ENCODE results near the gene TMEM63B.

The TMEM63B gene

DNA sequence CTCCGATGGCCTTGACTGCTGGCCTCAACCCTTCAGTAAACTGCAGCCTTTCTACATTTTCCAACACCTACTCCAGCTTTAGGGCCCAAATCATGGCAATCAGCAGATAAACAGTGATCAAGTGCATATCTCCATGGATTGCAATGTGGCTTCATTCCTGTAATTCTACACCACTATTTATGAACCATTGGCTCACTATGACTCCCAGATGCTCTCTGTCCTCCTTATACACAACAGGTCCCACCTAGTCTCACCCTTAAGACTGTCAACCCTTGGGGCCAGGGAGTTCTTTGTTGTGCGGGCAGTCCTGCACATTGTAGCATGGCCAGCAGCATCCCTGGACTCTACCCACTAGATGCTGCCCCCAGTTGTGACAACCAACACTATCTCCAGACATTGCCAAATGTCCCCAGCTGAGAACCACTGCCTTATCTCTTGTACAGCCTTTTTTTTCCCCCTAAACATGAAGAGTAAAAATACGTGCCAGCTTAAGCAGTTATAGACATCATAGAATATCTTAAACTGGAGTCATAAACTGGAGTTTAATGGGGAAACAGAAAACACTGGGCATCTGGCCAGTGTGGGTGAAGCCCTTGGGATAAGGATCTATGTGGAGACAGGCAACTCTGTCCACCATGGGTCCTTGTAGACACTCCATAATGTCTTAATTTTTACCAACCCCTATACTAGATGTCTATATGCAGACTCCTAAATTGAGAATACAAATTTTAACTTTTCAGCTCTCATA lies 21.2 kb upstream of the TMEM63B start:
- peaks cover 85% of the 10 kb centered on the region for H3K36me3 ChIP-seq
- DNase-seq: no peak
- TF ChIP-seq, protein P1, sequence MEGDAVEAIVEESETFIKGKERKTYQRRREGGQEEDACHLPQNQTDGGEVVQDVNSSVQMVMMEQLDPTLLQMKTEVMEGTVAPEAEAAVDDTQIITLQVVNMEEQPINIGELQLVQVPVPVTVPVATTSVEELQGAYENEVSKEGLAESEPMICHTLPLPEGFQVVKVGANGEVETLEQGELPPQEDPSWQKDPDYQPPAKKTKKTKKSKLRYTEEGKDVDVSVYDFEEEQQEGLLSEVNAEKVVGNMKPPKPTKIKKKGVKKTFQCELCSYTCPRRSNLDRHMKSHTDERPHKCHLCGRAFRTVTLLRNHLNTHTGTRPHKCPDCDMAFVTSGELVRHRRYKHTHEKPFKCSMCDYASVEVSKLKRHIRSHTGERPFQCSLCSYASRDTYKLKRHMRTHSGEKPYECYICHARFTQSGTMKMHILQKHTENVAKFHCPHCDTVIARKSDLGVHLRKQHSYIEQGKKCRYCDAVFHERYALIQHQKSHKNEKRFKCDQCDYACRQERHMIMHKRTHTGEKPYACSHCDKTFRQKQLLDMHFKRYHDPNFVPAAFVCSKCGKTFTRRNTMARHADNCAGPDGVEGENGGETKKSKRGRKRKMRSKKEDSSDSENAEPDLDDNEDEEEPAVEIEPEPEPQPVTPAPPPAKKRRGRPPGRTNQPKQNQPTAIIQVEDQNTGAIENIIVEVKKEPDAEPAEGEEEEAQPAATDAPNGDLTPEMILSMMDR (IDR thresholded peaks at IDR 0.05; ENCODE audit: low read depth, low read length): no peak

DNA sequence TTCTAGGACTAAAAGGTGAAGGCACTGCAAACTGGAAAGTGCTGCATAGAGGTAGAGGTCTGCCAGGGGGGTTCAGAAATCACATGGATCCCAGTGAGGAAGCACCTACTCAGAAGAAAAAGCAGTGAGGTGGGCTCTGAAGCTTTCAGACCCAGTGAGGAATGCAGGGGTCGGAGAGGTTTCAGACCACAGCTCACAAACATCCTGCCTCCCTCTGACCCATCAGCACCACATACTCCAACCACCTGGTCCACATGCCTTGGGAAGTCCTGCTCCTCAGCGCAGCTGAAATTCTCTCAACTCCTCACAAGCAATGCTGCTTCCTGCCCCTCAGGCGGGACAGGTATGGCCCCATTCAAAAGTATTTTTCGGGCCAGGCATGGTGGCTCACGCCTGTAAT lies 20.3 kb upstream of the TMEM63B start:
- H3K36me3 ChIP-seq: peaks cover 94% of the 10 kb centered on the region
- no peaks in the 10 kb centered on the region for H3K9me3 ChIP-seq (ENCODE audit: severe bottlenecking)
- no peaks in the 10 kb centered on the region for H3K27me3 ChIP-seq (ENCODE audit: insufficient read depth, low read depth, severe bottlenecking)
- no peak overlapping the region for H3K4me3 ChIP-seq (ENCODE audit: low read depth, low read length)
- DNase-seq: no peak
- no peak overlapping the region for H3K27ac ChIP-seq
- TF ChIP-seq, protein P1 (IDR thresholded peaks at IDR 0.05; ENCODE audit: low read depth, low read length): no peak

More for the DNA sequence above, 21.2 kb upstream of the TMEM63B start:
- Histone ChIP-seq H3K4me3 (ENCODE audit: low read depth, low read length) (no peak overlapping the region), H3K9me3 (ENCODE audit: severe bottlenecking) (no peaks in the 10 kb centered on the region), H3K27me3 (ENCODE audit: insufficient read depth, low read depth, severe bottlenecking) (no peaks in the 10 kb centered on the region), H3K27ac (no peak overlapping the region)

DNA sequence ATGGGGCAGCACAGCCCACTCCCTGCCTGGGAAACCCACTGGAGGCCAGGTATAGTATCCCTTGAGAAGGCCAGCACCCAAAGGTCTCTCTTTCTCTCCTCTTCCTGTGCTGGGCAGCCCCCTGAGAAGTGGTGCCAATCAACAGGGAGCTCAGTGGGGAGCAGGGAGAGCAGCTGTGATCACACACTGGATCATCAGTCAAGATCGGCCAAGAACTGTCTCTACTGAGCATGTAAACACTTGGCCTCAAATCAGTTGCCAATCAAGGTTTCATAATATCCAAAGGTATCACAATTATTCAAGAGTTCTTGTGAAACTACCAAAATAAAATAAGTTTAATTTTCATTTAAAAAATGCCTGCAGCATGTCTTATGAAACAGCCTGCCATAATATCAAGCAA lies 18.9 kb upstream of the TMEM63B start:
- H3K36me3 ChIP-seq: peaks cover 97% of the 10 kb centered on the region
- H3K27me3 ChIP-seq (ENCODE audit: insufficient read depth, low read depth, severe bottlenecking): no peaks in the 10 kb centered on the region
- TF ChIP-seq, protein P1 (IDR thresholded peaks at IDR 0.05; ENCODE audit: low read depth, low read length): no peak
- no peak overlapping the region for H3K4me3 ChIP-seq (ENCODE audit: low read depth, low read length)
- H3K9me3 ChIP-seq (ENCODE audit: severe bottlenecking): no peaks in the 10 kb centered on the region
- no peak overlapping the region for H3K27ac ChIP-seq
- DNase-seq: no peak

DNA sequence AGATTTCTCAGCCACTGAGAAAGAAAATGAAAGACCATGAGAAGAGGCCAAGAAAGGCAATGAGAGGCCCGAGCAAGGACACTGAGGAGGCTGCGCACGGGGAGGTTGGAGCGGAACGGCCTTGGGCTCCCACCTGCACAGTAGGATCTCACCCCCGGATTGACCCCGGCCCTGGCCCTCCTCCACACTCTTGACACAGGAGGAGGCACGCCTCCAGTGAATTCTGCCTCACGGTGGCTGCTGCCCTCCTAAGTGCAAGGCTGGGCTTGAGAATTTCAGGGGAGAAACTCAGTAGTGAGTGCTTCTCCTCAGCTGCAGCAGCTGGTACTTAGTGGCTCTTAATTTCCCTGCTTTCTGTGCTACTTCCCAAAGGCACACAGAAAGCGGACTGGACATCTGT lies 18.1 kb upstream of the TMEM63B start:
- TF ChIP-seq, protein P1 (IDR thresholded peaks at IDR 0.05; ENCODE audit: low read depth, low read length): no peak
- H3K36me3 ChIP-seq: peaks cover 97% of the 10 kb centered on the region
- H3K9me3 ChIP-seq (ENCODE audit: severe bottlenecking): no peaks in the 10 kb centered on the region
- DNase-seq: no peak
- H3K27me3 ChIP-seq (ENCODE audit: insufficient read depth, low read depth, severe bottlenecking): no peaks in the 10 kb centered on the region
- H3K4me3 ChIP-seq (ENCODE audit: low read depth, low read length): no peak overlapping the region
- no peak overlapping the region for H3K27ac ChIP-seq

DNA sequence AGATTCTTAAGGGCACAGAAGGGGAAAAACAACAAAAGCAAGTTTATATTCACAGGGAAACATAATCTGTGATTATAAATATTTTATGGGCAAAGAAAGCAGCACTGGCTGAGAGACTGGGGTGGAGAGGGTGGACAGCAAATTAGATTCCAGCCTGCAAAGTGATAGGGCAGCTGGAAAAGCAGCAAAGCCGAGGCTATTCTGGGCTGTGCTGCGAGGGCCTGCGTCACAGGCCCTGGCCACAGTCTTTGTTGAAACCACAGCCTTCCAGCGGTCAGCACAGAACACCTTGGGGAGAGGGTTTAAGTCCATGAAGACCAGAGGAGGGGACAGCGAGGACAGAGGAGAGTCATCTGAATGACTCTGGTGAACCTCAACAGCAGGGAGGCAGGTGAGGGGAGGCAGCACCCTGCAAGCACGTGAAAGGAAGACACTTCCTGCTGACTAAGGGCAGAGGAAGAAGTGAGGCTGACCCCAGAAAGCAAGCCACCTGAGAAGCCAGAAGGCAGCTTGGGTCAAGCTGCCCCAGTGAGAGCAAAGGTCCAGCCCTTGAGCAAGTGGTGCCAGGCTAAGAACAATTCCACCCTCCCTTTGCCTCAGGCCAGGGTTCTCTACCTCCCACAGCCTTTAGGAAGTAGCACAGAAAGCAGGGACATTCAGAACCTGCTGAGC lies 17.2 kb upstream of the TMEM63B start:
- Histone ChIP-seq H3K36me3 (peaks cover 97% of the 10 kb centered on the region), H3K9me3 (ENCODE audit: severe bottlenecking) (no peaks in the 10 kb centered on the region), H3K27me3 (ENCODE audit: insufficient read depth, low read depth, severe bottlenecking) (no peaks in the 10 kb centered on the region), H3K27ac (no peak overlapping the region), H3K4me3 (ENCODE audit: low read depth, low read length) (no peak overlapping the region)
- DNase-seq: no peak
- TF ChIP-seq, protein P1 (IDR thresholded peaks at IDR 0.05; ENCODE audit: low read depth, low read length): no peak
